Suppressor macrophage treated with lipopolysaccharide for 1 hour (primary cell): ENCODE data around the gene INPP5A.
"Not testable (repeated sequence)": the region's sequence is repeated elsewhere in the genome, so short reads cannot be mapped to it uniquely, and the experiment has no call there.

ENCODE experiments used
- DNase-seq, 3 donors: peaks; one replicate each; pipeline ENCODE4 v3.0.0-alpha.2; 2020 to 2022

Gene INPP5A

GRCh38 chr10:132565516-132566209, 28.1 kb downstream of the INPP5A start:
- no peak for DNase-seq

GRCh38 chr10:132566892-132567291, 29.3 kb downstream of the INPP5A start:
- no peak for DNase-seq

- no peak for DNase-seq
These were observed 32.7 kb downstream of the INPP5A start for GRCh38 chr10:132570265-132570664.

- peak; percentile 56 to 74 (median 73) for DNase-seq
These were observed 33.4 kb downstream of the INPP5A start for GRCh38 chr10:132570771-132571649.

DNA sequence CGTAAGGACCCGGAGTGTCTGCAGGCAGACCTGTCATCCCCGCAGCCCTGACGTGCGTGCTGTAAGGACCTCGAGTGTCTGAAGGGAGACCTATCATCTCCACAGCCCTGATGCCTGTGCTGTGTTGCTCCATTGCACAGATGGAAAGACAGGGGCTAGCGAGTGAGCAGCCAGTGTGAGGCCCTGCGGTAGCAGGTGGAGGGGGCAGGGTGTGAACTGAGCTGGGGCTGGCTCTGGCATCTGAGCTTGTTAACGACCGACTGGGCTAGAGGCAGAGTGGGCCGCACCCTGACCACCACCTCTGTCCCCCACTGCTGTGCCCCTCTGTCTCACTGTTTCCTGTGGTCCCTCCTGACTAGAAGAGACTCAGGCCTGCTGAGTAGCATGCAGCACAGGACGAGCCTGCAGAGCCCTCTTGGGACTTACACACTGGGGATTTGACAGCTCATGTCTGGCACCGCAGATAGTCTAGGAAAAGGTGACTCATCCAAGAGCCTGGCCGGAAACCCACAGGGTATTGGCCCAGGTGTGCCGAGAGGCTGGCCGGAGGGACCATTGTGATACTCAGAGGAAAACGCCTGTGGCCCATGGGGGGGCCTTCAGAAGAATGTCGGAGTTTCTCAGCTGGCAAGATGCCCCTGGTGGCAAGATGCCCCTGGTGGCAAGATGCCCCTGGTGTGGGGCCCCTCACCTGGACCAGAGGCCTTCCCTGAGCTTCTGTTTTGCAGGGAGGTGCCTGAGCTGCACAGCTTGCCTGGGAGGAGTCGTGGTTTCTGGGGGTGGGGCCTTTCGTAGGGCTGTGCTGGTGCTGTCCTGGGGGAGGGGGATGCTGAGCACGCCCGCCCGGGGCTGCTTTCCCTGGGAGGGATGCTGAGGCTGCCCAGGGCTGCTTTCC, 34.3 kb downstream of the INPP5A start:
- peak; percentile 37 to 39 (median 38) for DNase-seq

GRCh38 chr10:132572545-132572937, 35.0 kb downstream of the INPP5A start:
- DNase-seq = no peak

DNA sequence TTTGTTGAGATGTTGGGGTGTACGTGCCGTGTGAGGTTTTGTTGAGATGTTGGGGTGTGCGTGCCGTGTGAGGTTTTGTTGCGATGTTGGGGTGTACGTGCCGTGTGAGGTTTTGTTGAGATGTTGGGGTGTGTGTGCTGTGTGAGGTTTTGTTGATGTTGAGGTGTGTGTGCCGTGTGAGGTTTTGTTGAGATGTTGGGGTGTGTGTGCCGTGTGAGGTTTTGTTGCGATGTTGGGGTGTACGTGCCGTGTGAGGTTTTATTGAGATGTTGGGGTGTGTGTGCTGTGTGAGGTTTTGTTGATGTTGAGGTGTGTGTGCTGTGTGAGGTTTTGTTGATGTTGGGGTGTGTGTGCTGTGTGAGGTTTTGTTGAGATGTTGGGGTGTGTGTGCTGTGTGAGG, 35.4 kb downstream of the INPP5A start:
- DNase-seq = not testable (repeated sequence)

- no peak for DNase-seq
These were observed 36.7 kb downstream of the INPP5A start for GRCh38 chr10:132574288-132574687.

GRCh38 chr10:132574783-132575319, 37.3 kb downstream of the INPP5A start:
- DNase-seq = no peak

DNA sequence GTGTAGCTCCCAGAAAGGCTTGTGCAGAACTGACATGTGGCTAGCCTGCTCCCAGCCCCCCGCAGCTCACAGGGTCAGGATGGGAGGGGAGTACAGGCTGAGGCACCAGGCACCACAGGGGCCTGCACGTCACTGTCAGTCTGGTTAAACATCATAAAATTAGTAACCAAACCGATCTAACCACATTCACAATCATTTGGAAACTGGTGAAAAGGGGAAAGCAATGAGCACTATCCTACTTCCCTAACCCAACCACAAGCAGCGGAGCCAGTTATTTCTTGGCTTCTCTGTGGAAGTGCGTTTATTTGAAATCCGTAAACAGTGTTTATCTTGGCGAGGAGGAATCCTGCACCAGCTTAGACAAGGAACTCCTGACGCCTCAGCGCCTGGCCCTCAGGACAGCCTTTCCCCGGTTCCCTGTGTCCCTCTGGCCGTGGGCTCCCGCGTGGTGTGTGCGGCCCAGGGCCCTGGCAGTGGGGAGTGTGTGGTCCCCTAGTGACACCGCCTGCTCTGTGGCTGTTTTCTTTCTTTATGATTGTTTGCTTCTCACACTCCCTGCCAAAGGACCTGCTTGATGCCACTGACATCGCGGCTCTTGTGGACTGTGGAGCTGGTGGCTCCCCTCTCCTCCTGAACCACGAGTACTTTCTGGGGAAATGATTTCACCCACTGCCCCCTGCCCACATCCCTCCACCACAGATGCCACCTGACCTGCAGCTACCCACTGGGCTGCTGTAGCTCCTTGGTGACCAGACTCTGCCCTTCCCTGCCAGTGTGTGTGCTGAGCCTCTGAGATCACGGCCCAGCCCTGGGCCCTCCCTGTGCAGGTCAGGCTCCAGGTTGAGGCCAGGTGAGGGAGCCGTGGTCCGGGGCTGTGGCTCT, 38.0 kb downstream of the INPP5A start:
- peak; percentile 67 to 88 (median 85) for DNase-seq

DNA sequence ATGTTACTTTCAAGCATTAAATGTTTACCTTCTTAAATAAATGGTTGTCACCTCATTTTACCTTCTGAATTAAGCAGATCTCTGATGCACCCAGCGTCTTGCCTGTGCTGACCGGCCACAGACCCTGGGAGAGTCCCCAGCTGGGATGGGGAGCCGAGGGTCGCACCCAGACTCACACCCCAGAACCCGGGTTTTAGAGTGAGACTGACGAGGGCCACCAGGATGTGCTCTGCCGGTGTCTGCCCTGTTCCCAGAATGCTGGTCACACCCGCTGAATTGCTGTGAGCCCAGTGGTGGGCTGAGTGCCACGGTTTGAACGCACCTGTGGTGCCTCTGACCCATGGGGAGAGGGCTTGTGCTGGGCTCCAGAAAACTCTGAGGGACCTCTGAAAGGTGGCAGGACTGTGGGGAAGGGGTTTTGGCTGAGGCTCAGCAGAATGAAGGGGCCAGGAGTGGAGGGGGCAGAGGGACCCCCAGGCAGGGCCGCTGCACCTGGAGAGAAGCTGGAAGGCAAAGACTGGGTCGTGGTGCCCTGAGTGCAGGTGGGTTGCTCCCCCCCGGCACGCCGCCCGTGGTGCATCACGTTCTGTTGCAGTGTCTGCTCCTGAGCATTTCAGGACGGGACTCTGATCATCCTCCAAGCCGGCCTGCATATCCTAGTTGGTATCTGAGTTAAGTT, 39.2 kb downstream of the INPP5A start:
- no peak for DNase-seq

- peak; percentile 43 to 61 (median 48) for DNase-seq
These were observed 39.9 kb downstream of the INPP5A start for GRCh38 chr10:132577350-132578003.

DNA sequence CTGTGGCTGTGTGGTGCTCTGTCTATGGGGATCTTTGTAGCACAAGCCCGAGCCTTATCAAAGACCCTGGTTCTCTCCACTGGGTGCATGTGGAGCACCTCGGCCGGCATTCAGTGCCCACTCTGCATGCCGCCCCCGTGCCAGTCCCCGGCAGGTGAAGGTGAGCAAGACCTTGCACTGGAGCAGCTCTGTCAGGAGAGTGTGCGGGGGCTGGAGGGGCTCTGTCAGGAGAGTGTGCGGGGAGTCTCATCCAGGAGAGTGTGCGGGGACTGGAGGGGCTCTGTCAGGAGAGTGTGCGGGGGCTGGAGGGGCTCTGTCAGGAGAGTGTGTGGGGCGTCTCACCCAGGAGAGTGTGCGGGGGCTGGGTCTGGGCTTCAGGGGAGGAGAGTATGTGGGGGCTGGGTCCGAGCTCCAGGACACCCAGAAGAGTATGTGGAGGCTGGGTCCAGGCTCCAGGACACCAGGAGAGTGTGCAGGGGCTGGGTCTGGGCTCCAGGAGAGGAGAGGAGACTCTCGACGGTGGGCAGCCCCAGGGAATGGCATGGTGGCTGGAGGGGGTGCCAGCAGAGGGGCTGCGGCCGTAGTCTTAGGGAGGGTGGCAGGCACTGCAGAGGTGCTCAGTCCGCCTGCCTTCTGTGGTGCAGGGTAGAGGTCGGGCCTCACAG, 40.8 kb downstream of the INPP5A start:
- no peak for DNase-seq

- DNase-seq = no peak
These were observed 41.7 kb downstream of the INPP5A start for GRCh38 chr10:132579027-132579859.

DNA sequence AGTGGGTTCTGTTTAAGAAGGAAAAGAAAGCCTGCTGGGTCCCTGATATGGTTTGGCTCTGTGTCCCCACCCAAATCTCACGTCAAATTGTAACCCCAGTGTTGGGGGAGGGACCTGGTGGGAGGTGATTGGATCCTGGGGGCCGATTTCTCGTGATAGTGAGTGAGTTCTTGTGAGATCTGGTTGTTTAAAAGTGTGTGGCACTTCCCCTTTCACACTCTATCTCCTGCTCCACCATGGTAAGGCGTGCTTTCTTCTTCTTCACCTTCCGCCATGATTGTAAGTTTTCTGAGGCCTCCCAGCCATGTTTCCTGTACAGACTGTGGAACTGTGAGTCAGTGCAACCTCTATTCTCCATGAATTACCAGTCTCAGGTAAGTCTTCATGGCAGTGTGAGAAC, 42.6 kb downstream of the INPP5A start:
- DNase-seq = no peak

- DNase-seq = no peak
These were observed 43.0 kb downstream of the INPP5A start for GRCh38 chr10:132580617-132581016.

DNA sequence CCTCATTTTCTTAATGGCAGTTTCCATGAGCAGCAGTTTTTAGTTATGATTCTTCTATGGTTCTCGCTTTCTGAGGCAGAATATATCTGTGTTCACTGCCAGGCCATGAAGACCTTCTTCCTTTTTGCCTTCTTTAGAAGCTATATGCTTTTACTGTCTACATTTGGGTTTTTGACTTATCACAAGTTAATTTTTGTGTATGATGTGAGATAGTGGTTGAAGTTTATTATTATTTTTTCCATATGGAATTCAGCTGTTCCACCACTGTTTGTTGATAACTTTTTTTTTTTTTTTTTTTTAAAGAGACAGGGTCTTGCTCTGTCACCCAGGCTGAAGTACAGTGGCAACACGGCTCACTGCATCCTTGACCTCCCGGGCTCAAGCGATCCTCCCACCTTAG, 44.5 kb downstream of the INPP5A start:
- DNase-seq = no peak

DNA sequence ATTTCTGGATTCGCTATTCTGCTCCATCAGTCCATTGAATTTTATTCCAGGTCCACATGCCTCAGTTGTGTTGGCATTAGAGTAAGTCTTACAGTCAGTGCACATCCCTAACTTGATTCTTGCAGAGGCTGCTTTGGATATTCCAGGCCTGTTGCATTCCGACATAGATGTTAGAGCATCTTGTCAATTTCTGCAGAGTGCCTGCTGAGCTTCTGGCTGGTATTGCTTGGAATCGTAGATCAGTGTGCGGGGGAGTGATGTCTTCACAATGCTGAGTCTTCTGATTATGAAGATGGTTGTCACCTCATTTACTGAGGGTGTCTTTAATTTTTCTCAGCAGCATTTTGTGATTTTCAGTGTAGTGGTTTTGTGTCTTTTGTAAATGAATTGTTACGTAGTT, 45.2 kb downstream of the INPP5A start:
- DNase-seq = no peak

DNA sequence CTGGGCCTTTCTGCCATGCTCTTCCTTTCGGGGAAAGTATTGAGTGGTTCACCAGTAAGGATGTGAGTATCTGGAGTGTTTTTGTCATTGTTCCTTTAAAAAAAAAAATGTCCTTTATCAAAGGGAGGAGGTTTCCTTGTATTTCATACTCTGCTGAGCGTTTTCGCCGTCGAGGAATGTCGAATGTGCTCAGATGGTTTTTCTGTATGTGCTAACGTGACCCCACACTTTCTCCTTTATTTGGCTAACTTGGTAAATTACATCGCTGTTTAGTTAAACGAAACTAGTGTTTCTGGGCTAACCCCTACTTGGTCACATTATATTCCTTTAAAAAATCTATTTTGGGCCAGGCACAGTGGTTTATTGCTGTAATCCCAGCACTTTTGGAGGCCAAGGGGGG, 45.9 kb downstream of the INPP5A start:
- DNase-seq = no peak
